ENCODE measurements around the gene CDKN2C. TPM values are rescaled to one million over a fixed set of nuclear protein-coding genes. Genes with fewer than 3 reads are reported as not detected.
"Not testable (repeated sequence)": the region's sequence is repeated elsewhere in the genome, so short reads cannot be mapped to it uniquely, and the experiment has no call there.

The CDKN2C gene
- total RNA-seq, 2 experiments from 2014 or later, result 18.4 to 20.7 TPM

- peaks cover 14% of the 10 kb centered on the region for H3K36me3 Mint-ChIP-seq (ENCODE audit: low read depth)
- no peaks in the 10 kb centered on the region for H3K27me3 Mint-ChIP-seq
- H3K9me3 Mint-ChIP-seq, result no peaks in the 10 kb centered on the region
- no peak overlapping the region for H3K4me3 Mint-ChIP-seq
- peaks cover 44% of the 10 kb centered on the region for H3K4me1 Mint-ChIP-seq (ENCODE audit: low read depth)
- intact Hi-C loops (cut with micrococcal nuclease), result loop anchor here (10.0 kb wide), 1 partner anchor 175 kb away; no protein-coding TSS in a partner anchor
- ATAC-seq (no peak), DNase-seq (no peak)
- TF ChIP-seq, protein P1, sequence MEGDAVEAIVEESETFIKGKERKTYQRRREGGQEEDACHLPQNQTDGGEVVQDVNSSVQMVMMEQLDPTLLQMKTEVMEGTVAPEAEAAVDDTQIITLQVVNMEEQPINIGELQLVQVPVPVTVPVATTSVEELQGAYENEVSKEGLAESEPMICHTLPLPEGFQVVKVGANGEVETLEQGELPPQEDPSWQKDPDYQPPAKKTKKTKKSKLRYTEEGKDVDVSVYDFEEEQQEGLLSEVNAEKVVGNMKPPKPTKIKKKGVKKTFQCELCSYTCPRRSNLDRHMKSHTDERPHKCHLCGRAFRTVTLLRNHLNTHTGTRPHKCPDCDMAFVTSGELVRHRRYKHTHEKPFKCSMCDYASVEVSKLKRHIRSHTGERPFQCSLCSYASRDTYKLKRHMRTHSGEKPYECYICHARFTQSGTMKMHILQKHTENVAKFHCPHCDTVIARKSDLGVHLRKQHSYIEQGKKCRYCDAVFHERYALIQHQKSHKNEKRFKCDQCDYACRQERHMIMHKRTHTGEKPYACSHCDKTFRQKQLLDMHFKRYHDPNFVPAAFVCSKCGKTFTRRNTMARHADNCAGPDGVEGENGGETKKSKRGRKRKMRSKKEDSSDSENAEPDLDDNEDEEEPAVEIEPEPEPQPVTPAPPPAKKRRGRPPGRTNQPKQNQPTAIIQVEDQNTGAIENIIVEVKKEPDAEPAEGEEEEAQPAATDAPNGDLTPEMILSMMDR (IDR thresholded peaks at IDR 0.05), result no peak
- no peak overlapping the region for H3K27ac Mint-ChIP-seq
- POLR2A ChIA-PET, result no interaction called here
- CTCF ChIA-PET, result no interaction called here
Observed at GRCh38 chr1:50949286-50949982, 20.6 kb upstream of the CDKN2C start.

DNA sequence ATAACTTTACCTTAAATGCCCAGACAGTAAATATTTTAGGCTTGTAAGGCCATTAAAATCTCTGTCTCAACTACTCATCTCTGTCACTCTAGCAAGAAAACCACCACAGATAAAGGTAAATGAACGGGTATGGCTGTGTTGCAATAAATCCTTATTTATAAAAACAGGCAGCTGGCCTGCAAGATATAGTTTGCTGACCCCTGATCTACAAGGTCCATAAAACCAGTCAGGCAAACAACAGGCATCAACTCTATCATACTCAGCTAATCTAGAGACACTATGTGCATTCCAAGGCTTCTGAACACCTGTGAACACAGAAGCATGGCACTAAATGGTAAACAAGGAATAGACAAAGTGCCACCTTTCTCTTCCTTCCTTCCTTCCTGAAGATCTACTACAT, 19.6 kb upstream of the CDKN2C start:
- TF ChIP-seq, protein P1 (IDR thresholded peaks at IDR 0.05), result no peak
- H3K4me1 Mint-ChIP-seq (ENCODE audit: low read depth), result peaks cover 49% of the 10 kb centered on the region
- ChIA-PET CTCF (interaction anchor here (1.4 kb wide), 1 partner anchor 21 kb away, joined by 4 read pairs; no protein-coding TSS in a partner anchor), POLR2A (interaction anchor here (0.9 kb wide), 1 partner anchor 19 kb away, joined by 3 read pairs; no protein-coding TSS in a partner anchor)
- H3K27me3 Mint-ChIP-seq, result no peaks in the 10 kb centered on the region
- peaks cover 14% of the 10 kb centered on the region for H3K36me3 Mint-ChIP-seq (ENCODE audit: low read depth)
- H3K4me3 Mint-ChIP-seq, result no peak overlapping the region
- intact Hi-C loops (cut with micrococcal nuclease), result no loop called here
- ATAC-seq (no peak), DNase-seq (no peak)
- H3K27ac Mint-ChIP-seq, result no peak overlapping the region
- H3K9me3 Mint-ChIP-seq, result no peaks in the 10 kb centered on the region

DNA sequence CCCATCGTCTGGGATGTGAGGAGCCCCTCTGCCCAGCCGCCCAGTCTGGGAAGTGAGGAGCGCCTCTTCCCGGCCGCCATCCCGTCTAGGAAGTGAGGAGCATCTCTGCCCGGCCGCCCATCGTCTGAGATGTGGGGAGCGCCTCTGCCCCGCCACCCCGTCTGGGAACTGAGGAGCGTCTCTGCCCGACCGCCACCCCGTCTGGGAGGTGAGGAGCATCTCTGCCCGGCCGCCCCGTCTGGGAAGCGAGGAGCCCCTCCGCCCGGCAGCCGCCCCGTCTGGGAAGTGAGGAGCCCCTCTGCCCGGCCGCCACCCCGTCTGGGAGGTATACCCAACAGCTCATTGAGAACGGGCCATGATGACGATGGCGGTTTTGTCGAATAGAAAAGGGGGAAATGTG, 17.5 kb upstream of the CDKN2C start:
- Mint-ChIP-seq H3K36me3 (ENCODE audit: low read depth) (peaks cover 10% of the 10 kb centered on the region), H3K4me1 (ENCODE audit: low read depth) (peaks cover 36% of the 10 kb centered on the region)
- H3K27me3 Mint-ChIP-seq; H3K27ac Mint-ChIP-seq; DNase-seq; CTCF ChIA-PET; H3K9me3 Mint-ChIP-seq; intact Hi-C loops (cut with micrococcal nuclease); POLR2A ChIA-PET; ATAC-seq; H3K4me3 Mint-ChIP-seq: not testable (repeated sequence)

GRCh38 chr1:50955116-50955515, 14.9 kb upstream of the CDKN2C start:
- intact Hi-C loops (cut with micrococcal nuclease), result no loop called here
- no peak overlapping the region for H3K4me3 Mint-ChIP-seq
- ATAC-seq (no peak), DNase-seq (no peak)
- no peaks in the 10 kb centered on the region for H3K9me3 Mint-ChIP-seq
- peaks cover 33% of the 10 kb centered on the region for H3K4me1 Mint-ChIP-seq (ENCODE audit: low read depth)
- ChIA-PET POLR2A (interaction anchor here (1.2 kb wide), 1 partner anchor 15 kb away, joined by 3 read pairs; the partner anchor contains the start of gene CDKN2C), CTCF (no interaction called here)
- TF ChIP-seq, protein P1 (IDR thresholded peaks at IDR 0.05), result no peak
- H3K27ac Mint-ChIP-seq, result no peak overlapping the region
- H3K36me3 Mint-ChIP-seq (ENCODE audit: low read depth), result peaks cover 6% of the 10 kb centered on the region
- H3K27me3 Mint-ChIP-seq, result no peaks in the 10 kb centered on the region

- DNase-seq, result peak; percentile 45
- ATAC-seq, result peak; percentile 31
- TF ChIP-seq, protein P1 (IDR thresholded peaks at IDR 0.05), result no peak
- intact Hi-C loops (cut with micrococcal nuclease), result no loop called here
- Mint-ChIP-seq H3K4me1 (ENCODE audit: low read depth) (peaks cover 28% of the 10 kb centered on the region), H3K4me3 (peak overlapping the region; percentile 88), H3K9me3 (no peaks in the 10 kb centered on the region), H3K27me3 (no peaks in the 10 kb centered on the region), H3K27ac (peak overlapping the region; percentile 88), H3K36me3 (ENCODE audit: low read depth) (peaks cover 1% of the 10 kb centered on the region)
- ChIA-PET POLR2A (interaction anchor here (0.9 to 5.0 kb wide), 2 partner anchors 10 to 18 kb away, joined by 3 to 46 read pairs; partner anchors contain the start of gene CDKN2C), CTCF (interaction anchor here (1.0 to 3.0 kb wide), 5 partner anchors 10 to 230 kb away, joined by 3 to 26 read pairs (median 10); partner anchors contain the start of gene CDKN2C)
Observed at GRCh38 chr1:50959303-50959912, 10.6 kb upstream of the CDKN2C start.
